GM12878 (cell line): ENCODE results near the gene SLCO4A1.

ENCODE experiments used
- CTCF ChIP-seq, 3 experiments: IDR thresholded peaks in 2 of 3; conservative IDR thresholded peaks in 1 of 3; 2 replicates each; pipeline ENCODE4 v1.5.1; 2011; ENCODE audit warnings: low read depth in 3 of 3, low read length in 3 of 3, mild to moderate bottlenecking in 3 of 3, control low read depth in 2 of 3, moderate library complexity in 2 of 3, inconsistent platforms in 1 of 3, mixed read lengths in 1 of 3; ENCODE audit not compliant: control insufficient read depth in 2 of 3, insufficient read depth in 1 of 3; ENCODE audit errors: extremely low read depth in 1 of 3
- DPF2 ChIP-seq: fragments of 450-650 bp; IDR thresholded peaks from 2 replicates; pipeline ENCODE4 v1.6.1; 2017; ENCODE audit warnings: mild to moderate bottlenecking
- POLR2A ChIP-seq: IDR thresholded peaks from 2 replicates; pipeline ENCODE4 v1.6.1; 2011; ENCODE audit warnings: low read depth, mild to moderate bottlenecking, low read length

GRCh38 chr20:62647521-62648317 lies 5.4 kb downstream of the SLCO4A1 start:
- no peak for TF ChIP-seq POLR2A
- no peak for TF ChIP-seq DPF2
- no peak for TF ChIP-seq CTCF (IDR thresholded peaks at IDR 0.05 in 2 of 3, conservative IDR thresholded peaks at IDR 0.05 in 1 of 3; ENCODE audit: control insufficient read depth in 2 of 3, extremely low read depth in 1 of 3, insufficient read depth in 1 of 3, low read depth in 3 of 3, low read length in 3 of 3)
